ENCODE measurements around the gene TMX4.

GRCh38 chr20:8020314-8021079 lies 936 bp upstream of the TMX4 start:
- TF ChIP-seq EZH2 (IDR thresholded peaks at IDR 0.05) = no peak
- no peak for TF ChIP-seq POLR2AphosphoS5 (IDR thresholded peaks at IDR 0.05; ENCODE audit: borderline replicate concordance, low read depth, low read length)
- no peak for TF ChIP-seq FOXP2 (optimal IDR thresholded peaks at IDR 0.05; ENCODE audit: control extremely low read depth, extremely low read length, insufficient read depth)
